GM19468 (cell line): ENCODE data around the gene ANKRD34A.

Experiments used
- ATAC-seq: cut with Tn5 transposase; IDR thresholded peaks from one replicate; pipeline ENCODE4 v1.9.1; 2021; ENCODE audit warnings: mild to moderate bottlenecking, moderate library complexity, moderate number of reproducible peaks; ENCODE audit not compliant: unreplicated experiment; ENCODE audit errors: extremely low read depth

The ANKRD34A gene

DNA sequence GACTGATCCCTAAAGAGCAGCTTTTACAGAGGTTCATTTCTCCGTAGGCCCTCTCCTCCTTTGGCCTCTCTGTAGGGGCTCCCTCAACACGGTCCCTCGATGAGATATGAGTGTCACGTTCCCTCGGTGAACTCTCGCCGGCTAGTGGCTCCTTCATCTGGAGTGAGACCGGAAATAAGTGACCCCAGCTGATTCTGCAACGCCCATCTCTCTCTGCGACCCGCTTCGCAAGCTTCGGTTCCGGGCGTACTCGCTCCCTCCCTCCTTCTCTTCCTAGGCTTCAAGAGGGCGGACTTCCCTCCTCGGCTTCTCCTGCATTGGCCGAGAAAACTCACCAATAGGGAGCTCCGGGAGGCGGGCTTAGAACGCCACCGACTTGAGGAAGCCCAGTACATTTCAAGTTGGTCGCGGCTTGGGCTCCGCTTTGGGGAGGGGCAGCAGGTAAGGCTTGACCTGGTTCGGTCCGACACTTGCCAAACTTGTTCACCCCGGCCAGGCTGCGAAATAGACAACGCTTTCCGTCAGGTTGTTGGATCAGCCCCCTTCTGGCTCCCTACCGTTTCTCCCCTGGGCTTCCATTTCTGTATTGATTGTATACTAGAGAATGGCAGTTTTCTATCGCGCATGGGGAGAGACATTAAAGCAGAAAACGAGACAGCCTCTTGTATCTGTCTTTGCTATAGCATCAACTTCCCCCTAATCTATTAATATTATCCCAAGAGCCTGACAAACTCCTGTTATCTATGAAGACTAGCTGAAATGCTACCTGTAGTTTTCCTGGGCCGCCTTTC, at the start of gene ANKRD34A, which contains the start of gene POLR3GL:
Gene ANKRD34A (minus strand): TSS at position 248 of the 791 bp plus-strand sequence. CDS start 2,816 bp downstream, outside the sequence.
Gene POLR3GL (plus strand): TSS at position 363 of the 791 bp plus-strand sequence. CDS start 10,176 bp downstream, outside the sequence.
- peak; percentile 82 for ATAC-seq

DNA sequence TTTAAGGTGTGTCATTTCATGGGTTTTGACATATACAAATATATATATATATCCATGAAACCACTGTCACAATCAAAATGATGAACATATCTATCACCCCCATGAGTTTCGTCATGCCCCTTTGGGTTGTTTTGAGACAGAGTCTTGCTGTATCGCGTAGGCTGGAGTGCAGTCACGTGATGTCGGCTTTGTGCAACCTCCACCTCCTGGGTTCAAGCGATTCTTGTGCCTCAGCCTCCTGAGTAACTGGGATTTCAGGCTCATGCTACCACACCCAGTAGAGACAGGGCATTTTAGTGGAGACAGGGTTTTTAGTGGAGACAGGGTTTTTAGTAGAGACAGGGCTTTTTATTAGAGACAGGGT, 49.2 kb upstream of the ANKRD34A start:
- ATAC-seq = no peak

DNA sequence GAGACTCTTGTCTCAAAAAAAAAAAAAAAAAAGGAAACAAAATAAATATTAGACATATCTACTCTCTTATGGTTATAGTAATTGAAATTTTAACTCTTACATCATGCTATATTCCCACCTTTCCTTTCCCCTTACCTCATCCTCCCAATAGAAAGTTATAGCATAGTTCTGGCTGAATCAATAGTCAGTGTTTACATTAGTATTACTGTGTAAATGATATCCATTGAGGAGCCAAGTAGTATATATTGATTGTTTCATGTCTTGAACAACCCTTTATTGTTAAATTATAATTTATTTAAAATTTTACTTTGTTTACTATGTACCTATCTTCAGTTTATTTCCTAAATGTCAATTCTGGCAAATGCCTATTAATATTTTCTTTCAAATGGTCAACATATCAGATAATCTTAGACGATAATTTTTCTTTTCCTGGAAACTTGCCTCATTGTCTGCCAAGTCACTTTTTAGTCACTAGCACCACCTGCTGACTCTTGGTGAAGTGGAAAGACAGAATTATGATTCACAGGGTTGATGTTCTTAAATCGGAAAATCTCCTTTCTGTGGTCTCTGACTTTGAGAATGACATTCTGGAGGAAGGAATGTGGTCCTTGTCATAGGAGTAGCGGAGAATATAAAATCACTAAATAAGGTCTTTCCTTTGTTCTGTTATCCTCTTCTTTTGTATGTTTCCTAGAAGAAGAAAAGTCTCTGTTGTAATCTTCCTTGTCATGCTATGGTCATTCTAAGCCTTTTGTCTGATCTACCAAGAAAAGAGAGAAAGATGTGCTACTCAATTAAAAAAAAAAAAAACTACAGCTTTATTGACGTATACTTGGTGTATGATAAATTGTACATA, 48.6 kb upstream of the ANKRD34A start:
- ATAC-seq = no peak

DNA sequence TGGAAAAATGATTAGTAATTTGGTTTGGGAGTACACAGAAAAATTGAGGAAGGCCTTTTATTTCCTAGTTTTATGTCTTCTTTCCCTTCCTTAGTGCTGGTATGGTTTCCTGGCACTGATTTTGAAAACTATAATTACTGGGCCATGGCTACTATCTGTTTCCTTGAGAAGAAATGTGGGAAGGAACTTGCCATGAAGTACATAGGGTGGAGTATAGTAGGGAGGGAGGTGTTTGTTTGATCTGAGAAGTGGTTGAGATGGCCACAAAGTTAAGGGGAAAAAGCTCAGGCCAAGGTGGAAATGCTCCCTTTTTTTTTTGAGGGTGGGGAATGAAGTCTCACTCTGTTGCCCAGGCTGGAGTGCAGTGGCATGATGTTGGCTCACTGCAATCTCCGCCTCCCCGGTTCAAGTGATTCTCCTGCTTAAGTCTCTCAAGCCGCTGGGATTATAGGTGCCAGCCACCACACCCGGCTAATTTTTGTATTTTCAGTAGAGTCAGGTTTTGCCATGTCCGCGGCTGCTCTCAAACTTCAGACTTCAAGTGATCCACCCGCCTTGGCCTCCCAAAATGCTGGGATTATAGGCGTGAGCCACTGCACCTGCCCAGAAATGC, 45.9 kb upstream of the ANKRD34A start:
- no peak for ATAC-seq

DNA sequence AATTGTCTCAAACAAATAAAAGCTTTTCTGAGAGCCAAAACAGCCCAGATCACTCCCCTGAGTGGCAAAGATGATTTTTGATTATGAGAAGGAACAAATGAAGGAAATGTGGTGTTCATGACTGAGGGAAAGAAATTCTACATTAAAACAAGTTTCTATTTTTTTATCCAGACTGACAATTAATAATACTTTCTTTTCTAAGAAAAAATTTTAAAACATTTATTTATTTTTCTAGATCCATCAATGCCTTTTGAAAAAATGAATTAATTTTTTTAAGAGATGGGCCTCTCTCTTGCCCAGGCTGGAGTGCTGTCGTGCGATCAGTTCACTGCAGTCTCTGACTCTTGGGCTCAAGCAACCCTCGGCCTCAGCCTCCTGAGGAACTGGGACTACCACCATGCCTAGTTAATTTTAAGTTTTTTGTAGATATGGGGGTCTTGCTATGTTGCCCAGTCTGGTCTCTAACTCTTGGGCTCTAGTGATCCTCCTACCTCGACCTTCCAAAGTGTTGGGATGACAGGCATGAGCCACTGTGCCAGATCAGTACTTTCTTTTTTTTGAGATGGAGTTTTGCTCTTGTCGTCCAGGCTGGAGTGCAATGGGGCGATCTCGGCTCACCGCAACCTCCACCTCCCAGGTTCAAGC, 43.2 kb upstream of the ANKRD34A start:
- no peak for ATAC-seq

DNA sequence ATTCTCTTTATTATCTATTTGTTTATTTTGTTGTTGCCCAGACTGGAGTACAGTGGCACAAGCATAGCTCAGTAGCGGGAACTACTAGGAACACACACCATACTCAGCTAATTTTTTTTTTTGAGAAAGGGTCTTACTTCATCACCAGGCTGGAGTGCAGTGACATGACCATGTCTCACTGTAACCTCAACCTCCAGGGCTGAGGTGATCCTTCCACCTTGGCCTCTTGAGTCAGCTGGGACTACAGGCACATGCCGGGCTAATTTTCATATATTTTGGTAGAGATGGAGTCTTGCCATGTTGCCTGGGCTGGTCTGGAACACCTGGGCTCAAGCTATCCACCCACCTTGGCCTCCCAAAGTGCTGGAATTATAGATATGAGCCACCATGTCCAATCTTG, 37.3 kb upstream of the ANKRD34A start:
- ATAC-seq = no peak

DNA sequence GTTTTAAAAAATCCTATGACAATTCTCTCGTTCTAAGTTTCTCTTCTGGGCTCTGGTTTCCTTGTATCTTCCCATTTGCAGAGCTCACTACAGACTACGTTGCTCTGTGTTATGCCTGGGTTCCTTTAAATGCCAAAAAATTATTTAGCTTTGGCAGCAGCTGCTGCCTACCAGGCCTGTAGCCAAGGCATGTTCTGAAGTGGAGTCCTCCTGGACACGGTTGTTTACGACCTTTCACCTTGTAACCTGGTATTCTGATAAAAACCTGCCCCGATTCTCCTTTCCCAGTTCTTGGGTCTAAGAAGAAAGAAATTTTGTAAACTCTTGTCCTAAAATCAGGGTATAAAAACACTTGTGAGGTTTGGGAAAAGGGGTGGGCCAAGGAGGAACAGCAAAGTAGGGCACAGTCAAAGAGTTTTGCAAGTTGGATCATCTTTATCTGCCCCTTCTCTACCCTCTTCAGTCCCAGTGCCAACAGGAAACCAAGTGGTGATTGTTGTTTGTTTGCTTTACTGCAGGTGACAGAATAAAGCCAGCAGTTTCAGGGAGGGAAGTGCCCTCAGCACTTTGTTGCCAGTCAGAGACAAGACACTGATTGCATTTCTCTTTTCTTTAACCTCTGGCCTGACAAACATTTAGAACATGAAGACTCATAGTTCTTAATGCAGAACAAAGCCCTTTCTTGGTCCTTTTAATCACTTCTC, 35.1 kb upstream of the ANKRD34A start:
- ATAC-seq = no peak

DNA sequence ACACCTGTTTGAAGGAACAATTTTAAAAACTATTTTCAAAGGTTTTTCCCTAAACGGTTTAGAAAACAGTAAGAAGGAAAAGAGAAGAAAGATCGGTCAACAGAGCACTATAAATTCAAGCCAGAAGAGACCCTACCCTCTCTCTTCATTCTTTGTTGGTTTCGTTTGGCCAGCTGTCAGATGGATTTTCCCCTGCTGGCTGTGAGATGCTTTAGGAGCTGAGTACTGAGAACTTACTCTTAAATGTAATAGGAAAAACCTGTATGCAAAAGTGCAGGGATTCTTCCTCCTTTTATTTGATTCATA, 33.3 kb upstream of the ANKRD34A start:
- ATAC-seq = no peak

DNA sequence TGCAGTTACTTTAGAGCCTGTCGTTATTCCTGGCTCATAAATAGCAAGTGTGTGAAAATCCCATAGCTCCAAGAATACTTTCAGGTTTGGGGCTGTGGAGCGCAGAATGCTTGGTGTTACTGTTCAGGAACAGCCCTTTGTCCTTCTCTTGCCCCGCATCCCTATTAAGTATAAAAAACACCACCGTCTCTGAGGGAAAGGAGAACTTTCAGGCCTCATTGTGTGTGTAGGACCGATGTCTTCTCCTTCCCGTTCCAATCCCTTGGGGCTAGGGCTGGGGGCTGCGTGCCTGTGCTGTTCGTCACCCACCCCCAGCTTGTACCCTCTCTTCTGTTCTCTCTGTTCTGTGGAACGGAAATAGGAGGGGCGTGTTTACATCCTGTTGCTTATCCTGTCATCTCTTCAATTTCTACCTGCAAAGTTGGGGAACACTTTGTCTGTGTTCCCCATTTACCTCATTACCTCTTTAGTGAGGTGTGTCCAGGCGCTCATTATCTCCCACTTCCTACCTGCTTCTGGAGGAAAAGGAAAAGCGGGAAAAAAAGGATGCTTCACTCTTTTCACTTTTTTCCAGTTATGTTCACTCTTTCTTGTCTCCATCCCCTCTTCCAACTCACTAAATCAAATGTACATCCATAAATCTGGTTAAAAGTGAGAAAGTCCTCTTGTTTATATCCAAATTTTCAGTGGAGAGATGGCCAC, 32.8 kb upstream of the ANKRD34A start:
- no peak for ATAC-seq

DNA sequence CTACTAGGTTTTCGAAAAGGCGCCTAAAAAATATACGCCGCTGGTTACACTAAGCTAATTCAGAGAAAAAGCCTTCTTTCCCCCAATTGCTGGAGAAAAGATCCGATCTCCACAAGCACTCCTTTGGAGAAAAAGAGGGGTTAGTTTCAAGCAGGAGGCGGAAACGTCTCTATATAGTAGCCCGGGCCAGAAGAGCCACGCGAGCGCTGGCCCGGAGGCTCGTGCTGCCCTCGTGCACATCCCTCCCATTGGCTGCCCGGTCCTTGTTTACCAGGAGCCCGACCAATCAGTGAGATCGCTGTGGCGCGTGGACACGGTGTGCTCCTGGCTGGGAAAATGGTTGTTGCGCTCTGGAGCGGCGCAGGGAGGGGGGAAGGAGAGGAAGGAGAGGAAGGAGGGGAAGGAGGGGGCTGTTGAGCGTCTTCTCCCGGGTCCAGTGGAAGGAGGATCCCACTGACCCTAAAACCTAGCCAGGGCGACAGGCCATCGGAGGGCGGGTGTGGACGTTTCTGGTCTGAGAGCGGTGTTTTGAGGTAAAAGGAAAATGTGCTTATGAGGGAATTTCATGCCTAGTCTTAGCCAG, 32.1 kb upstream of the ANKRD34A start, which contains the start of gene TXNIP:
Gene TXNIP (minus strand): TSS at position 147 of the 583 bp plus-strand sequence. CDS start 313 bp downstream, outside the sequence.
- ATAC-seq = peak; percentile 58

DNA sequence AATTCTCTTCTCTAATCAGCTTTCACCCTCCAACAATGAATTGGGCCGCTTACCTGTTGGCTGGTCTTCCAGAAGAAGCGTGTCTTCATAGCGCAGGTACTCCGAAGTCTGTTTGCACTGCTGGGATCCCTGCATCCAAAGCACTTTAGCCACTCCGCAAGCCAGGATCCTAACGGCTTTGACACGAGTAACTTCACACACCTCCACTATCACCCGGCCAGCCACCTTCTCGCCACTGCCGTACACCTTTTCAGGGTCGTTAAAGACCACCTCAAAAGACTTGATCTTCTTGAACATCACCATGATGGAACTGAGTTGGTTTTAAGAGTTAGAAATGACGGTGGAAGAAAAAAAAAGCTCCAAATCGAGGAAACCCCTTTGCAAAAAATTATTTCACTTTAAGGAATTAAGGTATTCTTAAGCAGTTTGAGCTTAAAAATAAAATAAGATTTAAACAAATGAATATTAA, 31.6 kb upstream of the ANKRD34A start:
- ATAC-seq = no peak

DNA sequence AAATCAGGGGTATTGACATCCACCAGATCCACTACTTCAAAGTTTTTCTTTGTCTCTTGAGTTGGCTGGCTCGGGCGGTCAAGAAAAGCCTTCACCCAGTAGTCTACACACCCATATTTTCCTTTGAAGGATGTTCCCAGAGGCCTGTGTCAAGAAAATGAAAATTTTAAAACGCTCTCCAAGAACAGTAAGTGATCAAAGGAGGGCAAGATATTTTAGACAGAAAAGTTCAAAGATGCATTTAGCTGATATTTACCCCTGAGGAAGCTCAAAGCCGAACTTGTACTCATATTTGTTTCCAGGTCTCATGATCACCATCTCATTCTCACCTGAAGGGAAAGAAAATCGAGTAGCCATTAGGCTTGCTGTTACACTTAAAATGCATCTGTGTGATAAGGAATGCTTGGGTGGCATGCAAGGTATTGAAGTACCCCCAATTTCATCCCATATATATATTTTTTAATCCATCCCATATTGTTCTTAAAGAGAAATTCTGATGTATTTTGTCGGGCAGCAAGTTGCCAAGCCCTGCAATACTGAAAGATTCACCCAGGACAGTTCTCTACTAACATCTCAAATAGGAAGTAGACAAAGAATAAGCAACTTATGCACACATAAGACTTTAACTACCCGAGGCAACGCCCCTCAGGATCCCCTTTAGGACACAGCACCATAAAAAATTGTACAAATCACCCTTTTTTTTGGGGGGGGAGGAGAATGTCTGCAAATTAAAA, 30.9 kb upstream of the ANKRD34A start:
- no peak for ATAC-seq

DNA sequence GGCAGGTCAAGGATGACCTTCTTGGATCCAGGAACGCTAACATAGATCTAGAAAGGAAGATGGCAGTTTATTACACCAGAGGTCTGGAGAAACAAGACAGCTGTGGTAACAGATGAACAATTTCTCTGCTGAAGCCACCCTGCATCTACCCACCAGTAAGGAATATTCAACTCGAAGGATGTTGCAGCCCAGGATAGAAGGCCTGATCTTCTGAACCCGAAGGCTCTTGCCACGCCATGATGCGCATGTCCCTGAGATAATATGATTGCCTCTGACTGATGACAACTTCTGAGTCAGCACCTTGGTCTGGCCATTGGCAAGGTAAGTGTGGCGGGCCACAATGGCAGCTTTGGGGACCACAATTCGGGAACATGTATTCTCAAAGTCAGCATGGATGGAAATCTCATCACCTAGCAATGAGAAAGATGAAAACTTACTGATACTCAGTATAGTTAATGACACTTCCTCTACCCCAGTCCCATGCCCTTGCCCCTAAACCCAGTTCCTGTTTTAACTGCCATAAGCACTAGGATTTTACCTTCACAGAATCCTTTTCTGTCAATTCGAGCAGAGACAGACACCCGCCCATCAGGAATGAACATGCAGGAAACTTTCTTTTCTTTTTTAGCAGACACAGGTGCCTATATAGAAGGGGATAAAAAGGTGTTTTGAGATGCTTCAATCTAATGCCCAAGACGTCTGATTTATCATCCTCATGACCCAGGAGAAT, 30.2 kb upstream of the ANKRD34A start:
- no peak for ATAC-seq

DNA sequence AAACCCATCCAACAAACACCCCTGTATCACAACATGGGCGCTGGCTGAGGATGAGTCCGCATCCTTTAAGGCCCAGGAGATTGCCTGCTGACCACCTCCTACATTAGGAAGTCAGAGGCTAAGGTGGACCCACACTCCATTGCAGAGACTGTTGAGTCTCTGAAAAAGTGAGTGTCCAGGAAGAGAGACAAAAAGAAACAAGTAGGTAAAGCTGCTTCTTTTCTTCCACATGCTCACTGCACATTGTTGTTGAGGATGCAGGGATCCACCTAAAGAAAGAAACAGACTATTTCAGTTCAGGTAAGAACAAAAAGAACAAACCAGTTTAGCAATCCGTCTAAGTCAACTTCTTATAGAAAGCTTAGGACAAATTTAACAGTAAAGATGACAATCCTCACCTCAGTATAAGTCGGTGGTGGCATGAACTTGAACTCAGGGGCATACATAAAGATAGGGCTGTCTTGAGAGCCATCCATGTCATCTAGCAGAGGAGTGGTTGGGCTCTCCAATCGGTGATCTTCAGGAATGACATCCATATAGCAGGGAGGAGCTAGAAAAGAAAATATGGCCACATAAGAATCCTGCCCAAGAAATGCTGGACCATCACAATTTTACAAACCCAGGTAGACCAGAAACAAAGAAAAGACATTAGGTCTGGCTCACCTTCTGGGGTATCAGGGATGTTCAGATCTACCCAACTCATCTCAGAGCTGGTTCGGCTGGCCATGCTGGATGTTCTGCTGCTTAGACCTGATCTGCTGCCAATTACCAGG, 29.4 kb upstream of the ANKRD34A start:
- ATAC-seq = no peak

DNA sequence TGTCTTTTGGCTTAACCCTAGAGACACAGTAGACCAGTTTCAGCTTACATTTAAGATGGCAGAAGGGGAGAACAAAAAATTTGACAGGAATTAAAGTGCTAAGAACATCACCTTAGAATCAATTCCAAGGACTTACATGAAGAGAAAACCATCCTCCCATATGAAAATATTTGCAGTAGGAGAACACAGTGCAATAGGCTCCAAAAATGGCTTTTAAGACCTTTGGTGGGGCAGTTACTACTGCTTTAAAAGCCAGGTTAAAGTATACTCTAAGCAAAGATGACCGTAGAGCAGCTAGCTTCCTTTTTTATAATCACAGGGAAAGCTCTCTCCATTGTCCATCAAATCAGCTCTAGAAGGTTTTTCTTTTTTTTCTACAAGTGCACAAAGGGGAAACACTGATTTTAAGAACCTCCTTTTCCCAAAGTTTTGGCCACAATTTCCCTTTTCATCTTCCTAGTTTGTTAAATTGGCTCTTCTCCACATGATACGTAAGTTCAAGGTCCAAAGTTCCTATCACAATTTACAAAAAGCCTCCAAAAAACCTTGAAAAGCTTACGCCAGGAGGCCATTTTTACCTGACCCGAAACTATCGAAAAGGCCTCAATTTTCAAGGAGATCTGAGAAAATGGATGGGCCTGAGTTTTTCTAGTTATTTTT, 28.7 kb upstream of the ANKRD34A start:
- ATAC-seq = no peak

DNA sequence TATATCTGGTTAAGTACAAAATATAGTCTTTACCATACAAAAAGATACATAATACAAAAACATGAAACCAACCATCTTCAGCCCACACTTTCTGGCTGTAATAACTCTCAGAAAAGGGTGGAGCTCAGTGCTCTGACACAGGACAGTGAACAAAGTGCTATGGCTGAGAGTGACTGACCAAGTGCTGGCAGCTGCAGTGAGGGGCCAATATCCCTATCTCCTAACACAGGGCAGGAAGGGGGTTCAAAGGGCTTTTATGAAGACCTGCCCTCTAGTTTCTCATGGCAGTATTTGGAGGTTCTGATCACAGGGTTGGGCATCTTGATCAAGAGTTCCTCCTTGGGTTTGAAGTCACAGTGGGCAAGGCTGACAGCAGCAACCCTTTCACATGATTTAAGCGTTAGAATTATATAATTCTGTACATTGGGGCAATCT, 28.1 kb upstream of the ANKRD34A start:
- ATAC-seq = no peak
